ENCODE measurements around the gene PPP1R3F. TPM values are rescaled to one million over a fixed set of nuclear protein-coding genes. Genes with fewer than 3 reads are reported as not detected.

The PPP1R3F gene
- total RNA-seq, 1 donor from 2014 or later: 6.3 TPM

DNA sequence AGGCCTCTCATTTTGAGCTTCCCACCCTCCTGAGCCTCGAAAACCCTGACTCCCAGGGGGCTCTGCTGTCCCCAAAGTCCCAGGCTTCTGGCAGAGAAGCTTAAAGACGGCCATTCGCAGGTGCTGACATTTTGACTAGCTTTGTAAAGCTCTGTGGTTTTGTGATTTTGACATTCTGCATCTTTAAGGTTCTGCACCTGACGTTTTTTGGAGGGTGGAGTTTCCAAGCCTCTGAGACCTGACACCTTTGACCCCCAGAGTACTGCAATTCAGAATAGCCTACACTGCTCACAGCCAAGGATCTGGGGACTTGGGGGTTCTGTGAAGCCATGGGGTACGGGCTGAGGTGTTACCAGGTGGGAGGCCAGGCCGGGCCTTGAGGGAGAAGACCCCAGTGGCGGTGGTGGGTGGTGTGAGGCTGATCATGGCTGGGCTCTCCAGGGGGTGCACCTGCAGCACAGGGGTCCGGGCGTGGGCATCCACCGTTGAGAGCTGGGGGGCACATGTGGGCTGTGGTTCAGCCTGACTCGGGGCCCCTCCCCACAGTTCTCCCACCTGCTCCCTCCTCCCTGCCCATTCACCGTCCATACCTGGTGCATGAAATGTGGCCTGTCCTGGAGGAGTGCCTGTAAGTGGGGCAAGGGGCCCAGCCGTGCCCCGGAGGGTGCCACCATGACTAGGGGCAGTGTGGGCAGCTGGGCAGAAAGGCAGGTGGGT is 12.4 kb upstream of the PPP1R3F start:
- H3K36me3 Mint-ChIP-seq (ENCODE audit: low read depth): peaks cover 8% of the 10 kb centered on the region
- H3K27me3 Mint-ChIP-seq: no peaks in the 10 kb centered on the region
- no peaks in the 10 kb centered on the region for H3K9me3 Mint-ChIP-seq
- no peak overlapping the region for H3K27ac Mint-ChIP-seq
- intact Hi-C loops (cut with micrococcal nuclease): no loop called here
- no peak overlapping the region for H3K4me3 Mint-ChIP-seq
- H3K4me1 Mint-ChIP-seq: peaks cover 19% of the 10 kb centered on the region
- DNase-seq: no peak

- DNase-seq: peak; percentile 63
- no peak overlapping the region for H3K27ac Mint-ChIP-seq
- peaks cover 26% of the 10 kb centered on the region for H3K4me1 Mint-ChIP-seq
- no peaks in the 10 kb centered on the region for H3K27me3 Mint-ChIP-seq
- peaks cover 3% of the 10 kb centered on the region for H3K36me3 Mint-ChIP-seq (ENCODE audit: low read depth)
- intact Hi-C loops (cut with micrococcal nuclease): no loop called here
- no peak overlapping the region for H3K4me3 Mint-ChIP-seq
- H3K9me3 Mint-ChIP-seq: no peaks in the 10 kb centered on the region
Measured at GRCh38 chrX:49257846-49258748, 11.5 kb upstream of the PPP1R3F start.

GRCh38 chrX:49258749-49259124 is 10.9 kb upstream of the PPP1R3F start:
- intact Hi-C loops (cut with micrococcal nuclease): no loop called here
- no peaks in the 10 kb centered on the region for H3K27me3 Mint-ChIP-seq

DNA sequence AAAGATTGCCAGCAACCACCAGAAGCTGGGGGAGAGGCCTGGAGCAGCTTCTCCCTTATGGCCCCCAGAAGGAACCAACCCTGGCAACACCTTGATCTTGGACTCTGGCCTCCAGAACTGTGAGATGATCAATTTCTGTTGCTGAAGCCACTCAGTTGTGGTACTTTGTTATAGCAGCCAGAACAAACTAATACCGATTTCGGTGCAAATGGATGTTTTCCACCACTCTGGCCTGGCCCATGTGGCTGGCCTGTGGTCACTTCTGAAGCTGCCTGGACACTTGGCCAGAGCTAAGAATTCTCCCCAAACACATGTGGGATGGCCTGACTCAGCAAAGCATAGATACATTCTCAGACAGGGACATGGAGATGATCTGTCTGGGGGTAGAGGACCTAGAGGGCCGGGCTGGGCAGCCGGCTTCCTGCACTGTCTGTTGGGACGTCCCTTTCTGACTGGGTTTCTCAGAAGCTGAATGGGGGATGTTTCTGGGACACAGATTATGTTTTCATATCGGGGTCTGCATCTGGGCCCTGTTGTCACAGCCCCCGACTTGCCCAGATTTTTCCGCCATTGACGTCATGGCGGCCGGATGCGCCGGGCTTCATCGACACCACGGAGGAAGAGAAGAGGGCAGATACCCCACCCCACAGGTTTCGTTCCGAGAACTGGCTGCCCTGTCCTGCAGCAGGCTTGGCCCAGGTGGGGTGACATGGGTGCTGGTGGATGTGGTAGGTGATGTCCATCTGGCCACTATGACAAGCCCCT is 9.2 kb upstream of the PPP1R3F start:
- H3K4me3 Mint-ChIP-seq: no peak overlapping the region
- H3K36me3 Mint-ChIP-seq (ENCODE audit: low read depth): peaks cover 3% of the 10 kb centered on the region
- H3K27ac Mint-ChIP-seq: no peak overlapping the region
- no peak for DNase-seq
- peaks cover 40% of the 10 kb centered on the region for H3K4me1 Mint-ChIP-seq
- no peaks in the 10 kb centered on the region for H3K9me3 Mint-ChIP-seq
- H3K27me3 Mint-ChIP-seq: no peaks in the 10 kb centered on the region
- intact Hi-C loops (cut with micrococcal nuclease): no loop called here

More at GRCh38 chrX:49258749-49259124, 10.9 kb upstream of the PPP1R3F start:
- DNase-seq: no peak
- Mint-ChIP-seq H3K4me3 (no peak overlapping the region), H3K4me1 (peaks cover 28% of the 10 kb centered on the region), H3K36me3 (ENCODE audit: low read depth) (peaks cover 3% of the 10 kb centered on the region), H3K9me3 (no peaks in the 10 kb centered on the region), H3K27ac (no peak overlapping the region)

GRCh38 chrX:49262603-49263002 is 7.0 kb upstream of the PPP1R3F start:
- H3K9me3 Mint-ChIP-seq: no peaks in the 10 kb centered on the region
- intact Hi-C loops (cut with micrococcal nuclease): no loop called here
- H3K4me1 Mint-ChIP-seq: peaks cover 45% of the 10 kb centered on the region
- H3K36me3 Mint-ChIP-seq (ENCODE audit: low read depth): peaks cover 3% of the 10 kb centered on the region
- no peaks in the 10 kb centered on the region for H3K27me3 Mint-ChIP-seq
- H3K27ac Mint-ChIP-seq: peak overlapping the region; percentile 22
- no peak for DNase-seq
- peak overlapping the region; percentile 80 for H3K4me3 Mint-ChIP-seq

- Mint-ChIP-seq H3K9me3 (no peaks in the 10 kb centered on the region), H3K36me3 (ENCODE audit: low read depth) (peaks cover 3% of the 10 kb centered on the region), H3K4me1 (peaks cover 48% of the 10 kb centered on the region), H3K4me3 (peak overlapping the region; percentile 80), H3K27ac (peak overlapping the region; percentile 73), H3K27me3 (no peaks in the 10 kb centered on the region)
- intact Hi-C loops (cut with micrococcal nuclease): loop anchor here (2.0 kb wide), 1 partner anchor 29 kb away; the partner anchor contains the start of gene CCDC22
- no peak for DNase-seq
Measured at GRCh38 chrX:49263631-49264030, 6.0 kb upstream of the PPP1R3F start.

- peaks cover 2% of the 10 kb centered on the region for H3K36me3 Mint-ChIP-seq (ENCODE audit: low read depth)
- no peak for DNase-seq
Measured at GRCh38 chrX:49264460-49264859, 5.1 kb upstream of the PPP1R3F start, which contains the start of gene FOXP3. Gene FOXP3 (minus strand): TSS chrX:49264710. CDS start chrX:49258505, 6,205 bp downstream.

GRCh38 chrX:49266523-49267445 is 2.8 kb upstream of the PPP1R3F start:
- H3K36me3 Mint-ChIP-seq (ENCODE audit: low read depth): peaks cover 9% of the 10 kb centered on the region
- peaks cover 49% of the 10 kb centered on the region for H3K4me1 Mint-ChIP-seq
- DNase-seq: no peak
- peak overlapping the region; percentile 100 for H3K27ac Mint-ChIP-seq
- no peaks in the 10 kb centered on the region for H3K27me3 Mint-ChIP-seq
- intact Hi-C loops (cut with micrococcal nuclease): no loop called here
- peak overlapping the region; percentile 99 for H3K4me3 Mint-ChIP-seq
- H3K9me3 Mint-ChIP-seq: no peaks in the 10 kb centered on the region

More at GRCh38 chrX:49264460-49264859, 5.1 kb upstream of the PPP1R3F start, which contains the start of gene FOXP3:
- H3K27ac Mint-ChIP-seq: peak within 1 kb of the TSS; percentile 73
- no peaks in the 10 kb centered on the region for H3K27me3 Mint-ChIP-seq
- intact Hi-C loops (cut with micrococcal nuclease): loop anchor here (2.0 kb wide), 1 partner anchor 30 kb away; the partner anchor contains the start of gene CCDC22
- peak within 1 kb of the TSS; percentile 80 for H3K4me3 Mint-ChIP-seq
- H3K9me3 Mint-ChIP-seq: no peaks in the 10 kb centered on the region
- peaks cover 47% of the 10 kb centered on the region for H3K4me1 Mint-ChIP-seq

- Mint-ChIP-seq H3K4me1 (peaks cover 48% of the 10 kb centered on the region), H3K9me3 (no peaks in the 10 kb centered on the region), H3K27ac (peak overlapping the region; percentile 100), H3K36me3 (ENCODE audit: low read depth) (peaks cover 12% of the 10 kb centered on the region), H3K4me3 (peak overlapping the region; percentile 99), H3K27me3 (no peaks in the 10 kb centered on the region)
- no peak for DNase-seq
- intact Hi-C loops (cut with micrococcal nuclease): loop anchor here (1.0 kb wide), 2 partner anchors 33 to 68 kb away; partner anchors contain the start of genes CCDC22 and SYP
Measured at GRCh38 chrX:49268702-49269009, 937 bp upstream of the PPP1R3F start.

GRCh38 chrX:49269010-49269766 is 405 bp upstream of the PPP1R3F start:
- peak; percentile 97 for DNase-seq
- Mint-ChIP-seq H3K4me3 (peak overlapping the region; percentile 99), H3K4me1 (peaks cover 46% of the 10 kb centered on the region), H3K9me3 (no peaks in the 10 kb centered on the region), H3K36me3 (ENCODE audit: low read depth) (peaks cover 12% of the 10 kb centered on the region), H3K27me3 (no peaks in the 10 kb centered on the region), H3K27ac (peak overlapping the region; percentile 100)
- intact Hi-C loops (cut with micrococcal nuclease): loop anchor here (1.0 kb wide), 1 partner anchor 34 kb away; the partner anchor contains the start of gene CCDC22

- DNase-seq: no peak
- Mint-ChIP-seq H3K9me3 (no peaks in the 10 kb centered on the region), H3K27ac (peak overlapping the region; percentile 81), H3K27me3 (no peaks in the 10 kb centered on the region), H3K36me3 (ENCODE audit: low read depth) (peaks cover 23% of the 10 kb centered on the region), H3K4me3 (peak overlapping the region; percentile 76), H3K4me1 (peaks cover 49% of the 10 kb centered on the region)
- intact Hi-C loops (cut with micrococcal nuclease): loop anchor here (5.0 kb wide), 3 partner anchors 37 to 333 kb away; no protein-coding TSS in a partner anchor
Measured at GRCh38 chrX:49270249-49270921, 792 bp downstream of the PPP1R3F start.
